ENCODE results near the gene SUCNR1. TPM values are rescaled to one million over a fixed set of nuclear protein-coding genes. Genes with fewer than 3 reads are reported as not detected.
"Not testable (repeated sequence)": the region's sequence is repeated elsewhere in the genome, so short reads cannot be mapped to it uniquely, and the experiment has no call there.

SUCNR1 gene
- total and polyA plus RNA-seq, 2 donors (not counting 1 experiment from before 2014, with no cell fraction given): not detected

GRCh38 chr3:151881137-151881536 lies 7.7 kb downstream of the SUCNR1 start:
- WGBS (ENCODE audit: insufficient coverage): 99% methylated on average over 6 of the region's 6 CpGs
- H3K27ac ChIP-seq (ENCODE audit: low read length in 2 of 2): no peak overlapping the region

GRCh38 chr3:151885397-151885796 lies 12.0 kb downstream of the SUCNR1 start:
- POLR2A ChIA-PET; H3K27me3 Mint-ChIP-seq; H3K4me1 ChIP-seq (ENCODE audit: control insufficient read depth in 2 of 2, insufficient read depth in 2 of 2, low read length in 2 of 2); intact Hi-C loops (cut with micrococcal nuclease); H3K9me3 ChIP-seq (ENCODE audit: control extremely low read depth in 1 of 3, control insufficient read depth in 2 of 3, insufficient read depth in 1 of 3, low read length in 2 of 3); H3K27ac Mint-ChIP-seq; DNase-seq; CTCF ChIA-PET; H3K4me3 Mint-ChIP-seq; H3K4me2 ChIP-seq (replicated peaks; ENCODE audit: low read depth, low read length, poor library complexity, severe bottlenecking); H3K27me3 ChIP-seq (replicated peaks in 1 of 4; ENCODE audit: control extremely low read depth in 1 of 4, control insufficient read depth in 3 of 4, insufficient read depth in 4 of 4, low read length in 3 of 4); H2AFZ ChIP-seq (ENCODE audit: insufficient read depth, low read depth, low read length, poor library complexity, severe bottlenecking); H3K4me3 ChIP-seq (ENCODE audit: control extremely low read depth in 1 of 5, extremely low read depth in 1 of 5, insufficient read depth in 1 of 5, low read depth in 2 of 5, low read length in 4 of 5); H4K20me1 ChIP-seq (ENCODE audit: control insufficient read depth, insufficient read depth, low read length, poor library complexity, severe bottlenecking); H3K4me1 Mint-ChIP-seq; H3K79me2 ChIP-seq (ENCODE audit: control insufficient read depth, insufficient read depth, low read length); H3K9ac ChIP-seq (ENCODE audit: low read length); H3K9me3 Mint-ChIP-seq (ENCODE audit: insufficient read depth); H3K36me3 ChIP-seq (replicated peaks in 1 of 2; ENCODE audit: control extremely low read depth in 1 of 2, control insufficient read depth in 1 of 2, extremely low read depth in 1 of 2, insufficient read depth in 2 of 2, low read length in 1 of 2); ATAC-seq (ENCODE audit: low read depth); H3K27ac ChIP-seq (ENCODE audit: low read length in 2 of 2): not testable (repeated sequence)
- no CpG with 5 or more reads among the region's 3 CpGs for WGBS (ENCODE audit: insufficient coverage)

More at GRCh38 chr3:151881137-151881536, 7.7 kb downstream of the SUCNR1 start:
- no peaks in the 10 kb centered on the region for H4K20me1 ChIP-seq (ENCODE audit: control insufficient read depth, insufficient read depth, low read length, poor library complexity, severe bottlenecking)
- peaks cover 2% of the 10 kb centered on the region for H3K9me3 Mint-ChIP-seq (ENCODE audit: insufficient read depth)
- no peaks in the 10 kb centered on the region for H3K79me2 ChIP-seq (ENCODE audit: control insufficient read depth, insufficient read depth, low read length)
- ChIA-PET CTCF (no interaction called here), POLR2A (no interaction called here)
- H3K4me1 Mint-ChIP-seq: peaks cover 3% of the 10 kb centered on the region
- no peaks in the 10 kb centered on the region for H3K27me3 ChIP-seq (replicated peaks in 1 of 4; ENCODE audit: control extremely low read depth in 1 of 4, control insufficient read depth in 3 of 4, insufficient read depth in 4 of 4, low read length in 3 of 4)
- intact Hi-C loops (cut with micrococcal nuclease): no loop called here
- no peak overlapping the region for H3K27ac Mint-ChIP-seq
- H3K9me3 ChIP-seq (ENCODE audit: control extremely low read depth in 1 of 3, control insufficient read depth in 2 of 3, insufficient read depth in 1 of 3, low read length in 2 of 3): peaks cover 0 to 9% (median 0%) of the 10 kb centered on the region in 3 donors
- no peak for DNase-seq
- H3K4me1 ChIP-seq (ENCODE audit: control insufficient read depth in 2 of 2, insufficient read depth in 2 of 2, low read length in 2 of 2): peaks cover 0 to 8% of the 10 kb centered on the region in 2 donors
- no peak for TF ChIP-seq EZH2 (IDR thresholded peaks at IDR 0.05; ENCODE audit: borderline replicate concordance, insufficient read depth, low read depth, low read length, poor library complexity, severe bottlenecking)
- TF ChIP-seq CTCF (IDR thresholded peaks at IDR 0.05): no peak
- H3K4me3 Mint-ChIP-seq: no peak overlapping the region
- H3K4me3 ChIP-seq (ENCODE audit: control extremely low read depth in 1 of 5, extremely low read depth in 1 of 5, insufficient read depth in 1 of 5, low read depth in 2 of 5, low read length in 4 of 5): no peak overlapping the region
- H3K9ac ChIP-seq (ENCODE audit: low read length): no peak overlapping the region
- H3K4me2 ChIP-seq (replicated peaks; ENCODE audit: low read depth, low read length, poor library complexity, severe bottlenecking): no peak overlapping the region
- H3K36me3 ChIP-seq (replicated peaks in 1 of 2; ENCODE audit: control extremely low read depth in 1 of 2, control insufficient read depth in 1 of 2, extremely low read depth in 1 of 2, insufficient read depth in 2 of 2, low read length in 1 of 2): no peaks in the 10 kb centered on the region
- ATAC-seq (ENCODE audit: low read depth): no peak
- H3K27me3 Mint-ChIP-seq: no peaks in the 10 kb centered on the region
- H2AFZ ChIP-seq (ENCODE audit: insufficient read depth, low read depth, low read length, poor library complexity, severe bottlenecking): peak overlapping the region; percentile 5

DNA sequence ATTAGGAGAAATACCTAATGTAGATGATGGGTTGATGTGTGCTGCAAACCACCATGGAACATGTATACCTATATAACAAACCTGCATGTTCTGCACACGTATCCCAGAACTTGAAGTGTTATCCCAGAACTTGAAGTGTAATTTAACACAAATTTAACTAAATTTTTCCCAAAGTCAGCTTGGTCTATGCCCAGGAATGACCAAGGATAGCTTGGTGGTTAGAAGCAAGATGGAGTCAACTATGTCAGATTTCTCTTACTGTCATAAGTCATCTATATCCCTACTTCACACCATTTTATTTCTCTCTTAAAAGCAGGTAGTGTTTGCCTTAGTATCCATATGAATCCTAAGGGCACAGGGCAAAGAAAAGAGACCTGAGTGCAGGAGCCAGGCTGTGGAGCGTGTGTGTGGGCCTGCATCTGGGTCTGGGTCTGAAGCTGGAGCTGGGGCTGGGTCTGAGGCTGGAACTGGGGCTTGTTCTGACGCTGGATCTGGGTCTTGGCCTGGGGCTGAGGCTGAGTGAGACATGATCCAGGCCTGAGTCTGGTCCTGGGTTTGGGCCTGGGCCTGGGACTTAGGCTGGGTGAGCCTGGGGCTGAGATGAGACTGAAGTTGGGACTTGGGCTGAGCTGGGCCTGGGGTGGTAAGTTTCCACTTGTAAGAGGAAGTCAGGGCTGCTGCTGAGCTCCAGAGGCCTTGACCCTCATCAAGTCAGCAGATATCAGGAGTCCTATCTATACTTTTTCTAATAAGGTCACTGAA lies 14.2 kb downstream of the SUCNR1 start:
- H3K27me3 ChIP-seq (replicated peaks in 1 of 4; ENCODE audit: control extremely low read depth in 1 of 4, control insufficient read depth in 3 of 4, insufficient read depth in 4 of 4, low read length in 3 of 4); H3K27ac Mint-ChIP-seq; H3K79me2 ChIP-seq (ENCODE audit: control insufficient read depth, insufficient read depth, low read length); H3K9ac ChIP-seq (ENCODE audit: low read length); H3K4me1 ChIP-seq (ENCODE audit: control insufficient read depth in 2 of 2, insufficient read depth in 2 of 2, low read length in 2 of 2); H3K4me3 ChIP-seq (ENCODE audit: control extremely low read depth in 1 of 5, extremely low read depth in 1 of 5, insufficient read depth in 1 of 5, low read depth in 2 of 5, low read length in 4 of 5); H3K27ac ChIP-seq (ENCODE audit: low read length in 2 of 2); H3K4me1 Mint-ChIP-seq; DNase-seq; H3K9me3 ChIP-seq (ENCODE audit: control extremely low read depth in 1 of 3, control insufficient read depth in 2 of 3, insufficient read depth in 1 of 3, low read length in 2 of 3); H2AFZ ChIP-seq (ENCODE audit: insufficient read depth, low read depth, low read length, poor library complexity, severe bottlenecking); H3K9me3 Mint-ChIP-seq (ENCODE audit: insufficient read depth); H3K36me3 ChIP-seq (replicated peaks in 1 of 2; ENCODE audit: control extremely low read depth in 1 of 2, control insufficient read depth in 1 of 2, extremely low read depth in 1 of 2, insufficient read depth in 2 of 2, low read length in 1 of 2); H4K20me1 ChIP-seq (ENCODE audit: control insufficient read depth, insufficient read depth, low read length, poor library complexity, severe bottlenecking); POLR2A ChIA-PET; H3K27me3 Mint-ChIP-seq; H3K4me3 Mint-ChIP-seq; ATAC-seq (ENCODE audit: low read depth); H3K4me2 ChIP-seq (replicated peaks; ENCODE audit: low read depth, low read length, poor library complexity, severe bottlenecking); CTCF ChIA-PET; intact Hi-C loops (cut with micrococcal nuclease): not testable (repeated sequence)
- no CpG with 5 or more reads among the region's 3 CpGs for WGBS (ENCODE audit: insufficient coverage)
